ENCODE measurements around the gene SNAP29. TPM values are rescaled to one million over a fixed set of nuclear protein-coding genes. Genes with fewer than 3 reads are reported as not detected.
A peak's percentile ranks its signal among the peaks of the same experiment; 100 is the strongest.
"Not testable (repeated sequence)": the region's sequence is repeated elsewhere in the genome, so short reads cannot be mapped to it uniquely, and the experiment has no call there.

Gene SNAP29
- total and polyA plus RNA-seq, 9 of the 15 experiments (the other 6 are each of a cell fraction or from before 2014, with no cell fraction given), result 19.5 to 250 (median 75.9) TPM

DNA sequence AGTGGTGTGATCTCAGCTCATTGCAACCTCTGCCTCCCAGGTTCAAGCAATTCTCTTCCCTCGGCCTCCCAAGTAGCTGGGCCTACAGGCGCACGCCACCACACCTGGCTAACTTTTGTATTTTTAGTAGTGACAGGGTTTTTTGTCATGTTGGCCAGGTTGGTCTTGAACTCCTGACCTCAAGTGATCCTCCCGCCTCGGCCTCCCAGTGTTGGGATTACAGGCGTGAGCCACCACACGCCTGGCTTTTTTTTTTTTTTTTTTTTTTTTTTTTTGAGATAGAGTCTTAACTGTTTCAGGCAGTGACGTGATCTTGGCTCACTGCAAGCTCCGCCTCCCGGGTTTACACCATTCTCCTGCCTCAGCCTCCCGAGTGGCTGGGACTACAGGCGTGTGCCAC lies 71.6 kb downstream of the SNAP29 start:
- Histone ChIP-seq H3K9me1 (ENCODE audit: control insufficient read depth, insufficient read depth, low read length) (peaks cover 13% of the 10 kb centered on the region), H3K36me3 (ENCODE audit: control insufficient read depth, insufficient read depth, low read length) (peaks cover 80% of the 10 kb centered on the region), H4K20me1 (replicated peaks; ENCODE audit: control insufficient read depth, insufficient read depth, low read length) (peaks cover 74% of the 10 kb centered on the region), H3K4me1 (replicated peaks in 1 of 2; ENCODE audit: control insufficient read depth in 2 of 2, insufficient read depth in 2 of 2, low read length in 2 of 2) (peaks cover 9 to 12% of the 10 kb centered on the region in 2 experiments; a peak in 4 of 5 replicates), H3K79me2 (ENCODE audit: control insufficient read depth, insufficient read depth, low read length) (peaks cover 99% of the 10 kb centered on the region)
- H3K4me3 ChIP-seq; CTCF ChIA-PET (ENCODE audit: low intra/inter-chr PET ratio); BruUV-seq (replicated peaks); FAIRE-seq; DNase-seq (ENCODE audit: extremely low read depth in 1 of 4, low spot score in 3 of 4); H3K9me3 ChIP-seq (replicated peaks; ENCODE audit: control insufficient read depth, insufficient read depth, low read depth, low read length); H3K4me2 ChIP-seq (ENCODE audit: insufficient read depth, low read length); H3K27me3 ChIP-seq (ENCODE audit: control insufficient read depth in 2 of 2, insufficient read depth in 2 of 2, low read length in 2 of 2); in situ Hi-C loops (cut with MboI); H3K9ac ChIP-seq (ENCODE audit: insufficient read depth in 1 of 2, low read depth in 2 of 2, low read length in 2 of 2); H2AFZ ChIP-seq (ENCODE audit: low read depth, low read length); H3K27ac ChIP-seq (ENCODE audit: extremely low read depth, low read depth, low read length); ATAC-seq; TF ChIP-seq MYBL2 (IDR thresholded peaks at IDR 0.05; ENCODE audit: low read depth); MYC (IDR thresholded peaks at IDR 0.05; ENCODE audit: low read depth, low read length): not testable (repeated sequence)
- POLR2A ChIA-PET, result interaction anchor here (0.7 to 64.4 kb wide), 3 partner anchors 12 to 44 kb away, joined by 3 to 1556 read pairs (median 1556); partner anchors contain the start of genes AIFM3, CRKL and LZTR1
- 90% methylated on average over 12 of the region's 12 CpGs for WGBS (ENCODE audit: insufficient coverage, low coverage, missing lambda C conversion rate)
- intact Hi-C loops (cut with micrococcal nuclease), result loop anchor here (5.0 kb wide), 1 partner anchor 52 kb away; the partner anchor contains the start of gene LZTR1
- 0 out of 4 replicates have a peak, but pooled peaks of 1 of the 2 experiments have one; percentile 23 for TF ChIP-seq TBL1XR1 (IDR thresholded peaks at IDR 0.05; ENCODE audit: low read length in 2 of 2)
- TF ChIP-seq, protein P1, sequence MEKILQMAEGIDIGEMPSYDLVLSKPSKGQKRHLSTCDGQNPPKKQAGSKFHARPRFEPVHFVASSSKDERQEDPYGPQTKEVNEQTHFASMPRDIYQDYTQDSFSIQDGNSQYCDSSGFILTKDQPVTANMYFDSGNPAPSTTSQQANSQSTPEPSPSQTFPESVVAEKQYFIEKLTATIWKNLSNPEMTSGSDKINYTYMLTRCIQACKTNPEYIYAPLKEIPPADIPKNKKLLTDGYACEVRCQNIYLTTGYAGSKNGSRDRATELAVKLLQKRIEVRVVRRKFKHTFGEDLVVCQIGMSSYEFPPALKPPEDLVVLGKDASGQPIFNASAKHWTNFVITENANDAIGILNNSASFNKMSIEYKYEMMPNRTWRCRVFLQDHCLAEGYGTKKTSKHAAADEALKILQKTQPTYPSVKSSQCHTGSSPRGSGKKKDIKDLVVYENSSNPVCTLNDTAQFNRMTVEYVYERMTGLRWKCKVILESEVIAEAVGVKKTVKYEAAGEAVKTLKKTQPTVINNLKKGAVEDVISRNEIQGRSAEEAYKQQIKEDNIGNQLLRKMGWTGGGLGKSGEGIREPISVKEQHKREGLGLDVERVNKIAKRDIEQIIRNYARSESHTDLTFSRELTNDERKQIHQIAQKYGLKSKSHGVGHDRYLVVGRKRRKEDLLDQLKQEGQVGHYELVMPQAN (IDR thresholded peaks at IDR 0.05; ENCODE audit: borderline replicate concordance), result peak; percentile 47; the same call in 1 of the 2 replicates
- TF ChIP-seq MYBL2 (CRISPR knock-in tag; IDR thresholded peaks at IDR 0.05; ENCODE audit: borderline replicate concordance), result 0 out of 2 replicates have a peak, but pooled peaks have one; percentile 73
- TF ChIP-seq, protein P2, sequence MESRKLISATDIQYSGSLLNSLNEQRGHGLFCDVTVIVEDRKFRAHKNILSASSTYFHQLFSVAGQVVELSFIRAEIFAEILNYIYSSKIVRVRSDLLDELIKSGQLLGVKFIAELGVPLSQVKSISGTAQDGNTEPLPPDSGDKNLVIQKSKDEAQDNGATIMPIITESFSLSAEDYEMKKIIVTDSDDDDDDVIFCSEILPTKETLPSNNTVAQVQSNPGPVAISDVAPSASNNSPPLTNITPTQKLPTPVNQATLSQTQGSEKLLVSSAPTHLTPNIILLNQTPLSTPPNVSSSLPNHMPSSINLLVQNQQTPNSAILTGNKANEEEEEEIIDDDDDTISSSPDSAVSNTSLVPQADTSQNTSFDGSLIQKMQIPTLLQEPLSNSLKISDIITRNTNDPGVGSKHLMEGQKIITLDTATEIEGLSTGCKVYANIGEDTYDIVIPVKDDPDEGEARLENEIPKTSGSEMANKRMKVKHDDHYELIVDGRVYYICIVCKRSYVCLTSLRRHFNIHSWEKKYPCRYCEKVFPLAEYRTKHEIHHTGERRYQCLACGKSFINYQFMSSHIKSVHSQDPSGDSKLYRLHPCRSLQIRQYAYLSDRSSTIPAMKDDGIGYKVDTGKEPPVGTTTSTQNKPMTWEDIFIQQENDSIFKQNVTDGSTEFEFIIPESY (CRISPR knock-in tag; IDR thresholded peaks at IDR 0.05), result peak; percentile 93
- 0 out of 4 replicates have a peak, but pooled peaks of 1 of the 2 experiments have one; percentile 15 for TF ChIP-seq ARNT (IDR thresholded peaks at IDR 0.05)
- TF ChIP-seq IRF2 (CRISPR knock-in tag; IDR thresholded peaks at IDR 0.05), result peak; percentile 37; the same call in 1 of the 2 replicates
- TF ChIP-seq ZNF384 (IDR thresholded peaks at IDR 0.05; ENCODE audit: low read depth, low read length), result peak; percentile 52
- peak; percentile 24; the same call in 1 of the 2 replicates for TF ChIP-seq ZNF707 (CRISPR knock-in tag; conservative IDR thresholded peaks at IDR 0.05)
- TF ChIP-seq CXXC5 (CRISPR knock-in tag; IDR thresholded peaks at IDR 0.05), result 0 out of 2 replicates have a peak, but pooled peaks have one; percentile 20
- TF ChIP-seq RBFOX2 (IDR thresholded peaks at IDR 0.05; ENCODE audit: low read depth, low read length), result peak; percentile 28; the same call in 1 of the 2 replicates
- TF ChIP-seq XRCC5 (IDR thresholded peaks at IDR 0.05; ENCODE audit: low read depth, low read length), result 0 out of 2 replicates have a peak, but pooled peaks have one; percentile 37
- TF ChIP-seq MYC (CRISPR knock-in tag; IDR thresholded peaks at IDR 0.05; ENCODE audit: borderline replicate concordance, low read depth), result 0 out of 2 replicates have a peak, but pooled peaks have one; percentile 20
- 0 out of 2 replicates have a peak, but pooled peaks have one; percentile 28 for TF ChIP-seq CC2D1A (IDR thresholded peaks at IDR 0.05)
- TF ChIP-seq TRIM24 (IDR thresholded peaks at IDR 0.05), result peak; percentile 20 to 42; a peak in 2 of 4 replicates
- 0 out of 4 replicates have a peak, but pooled peaks of 1 of the 2 experiments have one; percentile 16 for TF ChIP-seq SIN3A (IDR thresholded peaks at IDR 0.05; ENCODE audit: borderline replicate concordance in 2 of 2, control insufficient read depth in 1 of 2, low read depth in 2 of 2, low read length in 2 of 2)
